ENCODE data around the gene MOGAT3. TPM values are rescaled to one million over a fixed set of nuclear protein-coding genes. Genes with fewer than 3 reads are reported as not detected.
A peak's percentile ranks its signal among the peaks of the same experiment; 100 is the strongest.

The MOGAT3 gene
- total and polyA plus RNA-seq, 5 experiments from 2014 or later: not detected

DNA sequence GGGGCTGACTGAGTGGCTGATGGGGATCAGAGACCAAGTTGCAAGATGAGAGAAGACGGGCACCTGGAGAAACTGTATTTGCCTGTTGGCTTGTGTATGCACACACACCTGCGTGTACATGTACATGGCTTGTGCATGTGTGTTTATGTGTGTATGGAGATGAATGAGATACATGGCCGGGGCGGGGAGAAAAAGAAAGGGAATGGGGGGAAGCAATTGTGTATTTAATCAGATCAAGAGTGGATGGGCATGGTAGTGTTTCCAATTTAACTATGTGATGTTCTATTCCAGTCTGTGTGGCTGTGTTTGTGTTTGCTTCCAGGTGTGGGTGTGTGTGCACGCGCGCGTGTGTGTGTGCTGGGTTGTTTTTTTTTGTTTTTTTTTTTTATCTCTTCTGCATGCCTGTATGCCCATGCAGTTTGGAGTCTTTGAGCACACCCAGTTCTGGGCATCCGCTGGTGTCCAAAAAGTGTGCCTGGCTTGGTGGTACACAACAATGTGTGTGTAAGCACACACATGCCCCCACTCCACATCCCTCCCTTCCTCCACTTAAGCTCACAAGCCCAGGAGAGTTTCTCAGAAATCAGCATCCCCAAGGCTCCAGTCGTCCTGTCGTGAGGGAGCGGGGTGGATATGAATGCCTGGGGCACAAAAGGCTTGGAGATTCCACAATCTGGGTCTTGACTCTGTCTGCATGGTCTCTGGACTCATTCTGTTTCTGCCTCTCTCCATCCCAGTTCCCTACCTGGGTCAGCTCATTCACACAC is 33.0 kb downstream of the MOGAT3 start:
- no peak overlapping the region for H3K4me3 Mint-ChIP-seq

GRCh38 chr7:101166909-101167644 is 33.8 kb downstream of the MOGAT3 start:
- DNase-seq (no peak), ATAC-seq (no peak)
- POLR2A ChIA-PET: no interaction called here
- H3K4me3 Mint-ChIP-seq: peak overlapping the region in 5 of 10 donors; percentile 25 to 52 (median 38)
- H3K4me1 Mint-ChIP-seq: peaks cover 52 to 73% (median 71%) of the 10 kb centered on the region in 4 donors
- peaks cover 45 to 82% (median 62%) of the 10 kb centered on the region in 5 donors for H3K27me3 Mint-ChIP-seq
- H3K27ac Mint-ChIP-seq: peak overlapping the region in 1 of 10 donors; percentile 68
- no peaks in the 10 kb centered on the region for H3K9me3 Mint-ChIP-seq
- H3K36me3 Mint-ChIP-seq: peaks cover 0 to 6% (median 2%) of the 10 kb centered on the region in 3 donors

More for the DNA sequence above, 33.0 kb downstream of the MOGAT3 start:
- Mint-ChIP-seq H3K27ac (peak overlapping the region in 1 of 10 donors; percentile 50), H3K9me3 (no peaks in the 10 kb centered on the region), H3K4me1 (peaks cover 51 to 78% (median 70%) of the 10 kb centered on the region in 4 donors), H3K27me3 (peaks cover 47 to 83% (median 65%) of the 10 kb centered on the region in 5 donors), H3K36me3 (peaks cover 0 to 6% (median 2%) of the 10 kb centered on the region in 3 donors)
- DNase-seq (no peak), ATAC-seq (no peak)
- POLR2A ChIA-PET: no interaction called here

DNA sequence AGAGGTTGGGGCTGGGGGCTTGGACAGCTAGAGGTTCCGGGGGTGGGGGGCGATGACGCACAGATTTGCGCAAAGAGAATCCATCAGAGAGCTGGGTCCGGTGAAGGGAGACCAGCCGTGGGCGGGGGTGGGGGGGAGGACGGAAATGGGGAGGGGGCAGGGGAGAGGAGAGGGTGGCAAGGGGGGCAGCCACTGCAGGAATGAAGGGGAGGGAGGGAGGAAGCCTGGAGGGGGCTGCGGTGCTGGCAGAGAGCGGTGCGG is 34.3 kb downstream of the MOGAT3 start:
- Mint-ChIP-seq H3K36me3 (peaks cover 0 to 6% (median 2%) of the 10 kb centered on the region in 3 donors), H3K4me3 (peak overlapping the region in 2 of 10 donors; percentile 38 to 60), H3K27ac (no peak overlapping the region), H3K9me3 (no peaks in the 10 kb centered on the region), H3K4me1 (peaks cover 49 to 68% (median 66%) of the 10 kb centered on the region in 4 donors), H3K27me3 (peaks cover 44 to 77% (median 59%) of the 10 kb centered on the region in 5 donors)
- DNase-seq: no peak
- POLR2A ChIA-PET: no interaction called here
- no peak for ATAC-seq

- Mint-ChIP-seq H3K36me3 (peaks cover 0 to 6% (median 3%) of the 10 kb centered on the region in 3 donors), H3K9me3 (no peaks in the 10 kb centered on the region), H3K27ac (peak overlapping the region in 5 of 10 donors; percentile 48 to 95 (median 89)), H3K27me3 (peaks cover 40 to 77% (median 54%) of the 10 kb centered on the region in 5 donors), H3K4me1 (peaks cover 44 to 64% (median 62%) of the 10 kb centered on the region in 4 donors), H3K4me3 (peak overlapping the region; percentile 50 to 99 (median 76))
- DNase-seq: no peak
- POLR2A ChIA-PET: interaction anchor here (0.6 to 1.9 kb wide), 2 partner anchors 10 to 125 kb away, joined by 3 to 6 read pairs; no protein-coding TSS in a partner anchor
- ATAC-seq: no peak
Measured at GRCh38 chr7:101165958-101166647, 34.7 kb downstream of the MOGAT3 start.

- DNase-seq: peak; percentile 85 to 96 (median 90)
- H3K4me1 Mint-ChIP-seq: peaks cover 36 to 57% (median 54%) of the 10 kb centered on the region in 4 donors
- POLR2A ChIA-PET: interaction anchor here (0.6 to 1.9 kb wide), 3 partner anchors 10 to 126 kb away, joined by 3 to 6 read pairs (median 3); no protein-coding TSS in a partner anchor
- peak; percentile 74 to 87 for ATAC-seq
- peaks cover 0 to 10% (median 3%) of the 10 kb centered on the region in 3 donors for H3K36me3 Mint-ChIP-seq
- H3K9me3 Mint-ChIP-seq: no peaks in the 10 kb centered on the region
- H3K27ac Mint-ChIP-seq: peak within 1 kb of the TSS in 9 of 10 donors; percentile 42 to 95 (median 65)
- peaks cover 34 to 70% (median 46%) of the 10 kb centered on the region in 5 donors for H3K27me3 Mint-ChIP-seq
- peak within 1 kb of the TSS; percentile 56 to 99 (median 76) for H3K4me3 Mint-ChIP-seq
Measured at GRCh38 chr7:101165075-101165957, 35.5 kb downstream of the MOGAT3 start, which contains the start of gene VGF. VGF (minus strand) TSS chr7:101165569; CDS start chr7:101164843, 726 bp downstream.

DNA sequence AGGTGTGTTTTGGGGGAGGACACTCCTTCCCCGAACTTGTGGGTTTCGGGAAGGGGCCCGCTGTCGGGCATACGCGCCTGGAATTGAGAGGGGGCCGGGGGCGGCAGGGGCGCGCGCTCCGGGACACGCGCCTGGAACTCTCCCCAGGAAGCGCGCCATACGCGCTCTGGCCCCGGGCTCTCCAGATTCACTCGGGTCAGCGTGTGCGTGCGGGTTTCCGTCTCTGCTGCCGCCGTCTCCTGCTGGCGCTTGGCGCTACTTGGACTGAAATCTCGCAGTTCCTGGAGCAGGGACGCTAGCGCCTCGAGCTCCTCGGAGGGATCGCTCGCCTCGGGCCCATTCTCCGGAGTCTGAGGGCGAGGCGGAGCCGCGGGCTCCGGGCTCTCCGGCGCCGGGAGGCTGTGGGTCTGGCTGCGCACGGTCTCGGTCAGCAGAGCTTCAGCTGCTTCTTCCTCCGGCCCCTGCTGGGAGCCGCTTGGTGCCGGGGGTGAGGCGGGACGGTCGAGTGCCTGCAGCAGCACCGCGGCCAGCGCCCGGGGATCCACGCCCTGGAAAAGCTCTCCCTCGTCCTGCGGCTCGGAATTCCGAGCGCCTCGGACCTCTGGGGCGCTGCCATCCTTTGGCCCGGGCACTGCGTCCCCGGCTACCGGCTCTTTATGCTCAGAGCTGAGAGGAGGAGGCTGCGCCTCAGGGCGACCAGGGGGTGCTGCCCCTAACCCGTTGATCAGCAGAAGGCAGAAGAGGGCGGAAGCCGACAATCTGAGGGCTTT is 36.6 kb downstream of the MOGAT3 start:
- peaks cover 30 to 46% (median 43%) of the 10 kb centered on the region in 4 donors for H3K4me1 Mint-ChIP-seq
- H3K36me3 Mint-ChIP-seq: peaks cover 0 to 19% (median 6%) of the 10 kb centered on the region in 3 donors
- peak overlapping the region in 1 of 10 donors; percentile 48 for H3K27ac Mint-ChIP-seq
- peak overlapping the region; percentile 51 to 99 (median 76) for H3K4me3 Mint-ChIP-seq
- no peak for DNase-seq
- no peak for ATAC-seq
- H3K9me3 Mint-ChIP-seq: no peaks in the 10 kb centered on the region
- H3K27me3 Mint-ChIP-seq: peaks cover 26 to 65% (median 37%) of the 10 kb centered on the region in 5 donors
- POLR2A ChIA-PET: interaction anchor here (0.6 to 1.9 kb wide), 3 partner anchors 8 to 483 kb away, joined by 3 to 6 read pairs (median 3); no protein-coding TSS in a partner anchor

GRCh38 chr7:101163279-101164070 is 37.4 kb downstream of the MOGAT3 start:
- Mint-ChIP-seq H3K36me3 (peaks cover 0 to 21% (median 6%) of the 10 kb centered on the region in 3 donors), H3K9me3 (no peaks in the 10 kb centered on the region), H3K27me3 (peaks cover 22 to 58% (median 32%) of the 10 kb centered on the region in 5 donors), H3K27ac (no peak overlapping the region), H3K4me3 (peak overlapping the region; percentile 64 to 99 (median 76)), H3K4me1 (peaks cover 26 to 42% (median 37%) of the 10 kb centered on the region in 4 donors)
- POLR2A ChIA-PET: interaction anchor here (0.6 to 1.1 kb wide), 2 partner anchors 19 to 483 kb away, joined by 3 read pairs; no protein-coding TSS in a partner anchor
- DNase-seq (no peak), ATAC-seq (peak in 1 of 2 donors; percentile 28)

DNA sequence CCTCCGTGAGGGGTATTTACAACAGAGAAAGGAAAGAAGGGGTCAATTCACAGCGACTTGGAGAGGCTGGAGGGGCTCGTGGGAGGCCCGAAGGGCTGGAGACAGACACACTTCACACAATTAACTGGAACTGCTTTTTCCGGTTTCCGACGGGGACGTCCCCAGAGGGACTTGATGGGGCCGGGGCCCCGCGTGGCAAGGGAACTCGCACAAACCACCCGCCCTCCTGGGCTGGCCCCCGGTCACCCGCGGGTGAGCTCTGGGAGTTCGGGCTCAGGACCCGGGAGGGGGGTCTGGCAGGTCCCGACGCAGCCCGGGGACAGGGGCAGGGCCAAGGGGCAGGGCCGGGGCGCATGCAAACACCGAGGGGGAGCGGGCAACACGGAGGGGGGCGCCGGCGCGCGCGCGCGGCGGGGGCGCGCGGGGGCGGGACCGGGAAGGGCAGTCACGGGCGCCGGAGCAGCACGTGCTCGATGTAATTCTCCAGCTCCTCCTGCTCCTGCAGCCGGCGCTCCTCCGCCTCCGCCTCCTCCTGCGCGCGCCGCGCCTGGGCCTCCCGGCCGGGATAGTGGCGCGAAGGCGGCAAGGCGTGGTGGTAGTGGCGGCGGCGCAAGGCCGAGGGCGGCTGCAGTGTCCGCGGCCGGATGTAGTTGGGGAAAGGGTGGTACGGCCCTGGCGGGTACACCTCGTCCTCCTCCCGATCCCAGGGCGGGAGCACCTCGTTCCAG is 38.1 kb downstream of the MOGAT3 start:
- Mint-ChIP-seq H3K4me1 (peaks cover 22 to 37% (median 32%) of the 10 kb centered on the region in 4 donors), H3K4me3 (peak overlapping the region; percentile 71 to 99 (median 78)), H3K27me3 (peaks cover 15 to 50% (median 26%) of the 10 kb centered on the region in 5 donors), H3K9me3 (no peaks in the 10 kb centered on the region), H3K27ac (no peak overlapping the region), H3K36me3 (peaks cover 0 to 29% (median 12%) of the 10 kb centered on the region in 3 donors)
- POLR2A ChIA-PET: interaction anchor here (1.1 kb wide), 1 partner anchor 19 kb away, joined by 3 read pairs; no protein-coding TSS in a partner anchor
- ATAC-seq (no peak), DNase-seq (no peak)

- Mint-ChIP-seq H3K27me3 (peaks cover 10 to 42% (median 18%) of the 10 kb centered on the region in 5 donors), H3K36me3 (peaks cover 0 to 35% (median 12%) of the 10 kb centered on the region in 3 donors), H3K4me3 (peak overlapping the region; percentile 66 to 84 (median 78)), H3K27ac (no peak overlapping the region), H3K4me1 (peaks cover 17 to 30% (median 24%) of the 10 kb centered on the region in 4 donors), H3K9me3 (no peaks in the 10 kb centered on the region)
- DNase-seq: no peak
- no peak for ATAC-seq
- POLR2A ChIA-PET: no interaction called here
Measured at GRCh38 chr7:101161692-101162471, 39.0 kb downstream of the MOGAT3 start.
